ENCODE measurements around the gene C6orf52.
A peak's percentile ranks its signal among the peaks of the same experiment; 100 is the strongest.

Gene C6orf52

GRCh38 chr6:10659699-10660348 lies 34.6 kb downstream of the C6orf52 start:
- no peak for FAIRE-seq
- no peak for DNase-seq (ENCODE audit: extremely low spot score, insufficient read length, low read depth)

- no peak for DNase-seq (ENCODE audit: extremely low spot score, insufficient read length, low read depth)
- no peak for FAIRE-seq
Measured at GRCh38 chr6:10658910-10659698, 35.3 kb downstream of the C6orf52 start.

GRCh38 chr6:10655508-10656055 lies 38.8 kb downstream of the C6orf52 start:
- peak; percentile 68 for FAIRE-seq

GRCh38 chr6:10644225-10644624 lies 50.2 kb downstream of the C6orf52 start:
- no peak for FAIRE-seq
- DNase-seq (ENCODE audit: extremely low spot score, insufficient read length, low read depth), result no peak

More at GRCh38 chr6:10655508-10656055, 38.8 kb downstream of the C6orf52 start:
- no peak for DNase-seq (ENCODE audit: extremely low spot score, insufficient read length, low read depth)

GRCh38 chr6:10643201-10643651 lies 51.2 kb downstream of the C6orf52 start:
- DNase-seq (ENCODE audit: extremely low spot score, insufficient read length, low read depth) (no peak), FAIRE-seq (peak; percentile 76)

GRCh38 chr6:10641528-10641927 lies 52.9 kb downstream of the C6orf52 start:
- DNase-seq (ENCODE audit: extremely low spot score, insufficient read length, low read depth) (no peak), FAIRE-seq (no peak)

- FAIRE-seq (no peak), DNase-seq (ENCODE audit: extremely low spot score, insufficient read length, low read depth) (no peak)
Measured at GRCh38 chr6:10640412-10640811, 54.0 kb downstream of the C6orf52 start.

GRCh38 chr6:10633216-10633615 lies 61.2 kb downstream of the C6orf52 start:
- DNase-seq (ENCODE audit: extremely low spot score, insufficient read length, low read depth), result peak; percentile 20

GRCh38 chr6:10630178-10630577 lies 64.2 kb downstream of the C6orf52 start:
- DNase-seq (ENCODE audit: extremely low spot score, insufficient read length, low read depth), result no peak
- FAIRE-seq, result no peak

More at GRCh38 chr6:10633216-10633615, 61.2 kb downstream of the C6orf52 start:
- FAIRE-seq, result peak; percentile 74

GRCh38 chr6:10627800-10628199 lies 66.6 kb downstream of the C6orf52 start:
- FAIRE-seq (no peak), DNase-seq (ENCODE audit: extremely low spot score, insufficient read length, low read depth) (no peak)

GRCh38 chr6:10626154-10626741 lies 68.2 kb downstream of the C6orf52 start:
- FAIRE-seq (no peak), DNase-seq (ENCODE audit: extremely low spot score, insufficient read length, low read depth) (no peak)

- FAIRE-seq (no peak), DNase-seq (ENCODE audit: extremely low spot score, insufficient read length, low read depth) (no peak)
Measured at GRCh38 chr6:10624836-10625235, 69.6 kb downstream of the C6orf52 start.

GRCh38 chr6:10621847-10622246 lies 72.6 kb downstream of the C6orf52 start:
- FAIRE-seq, result no peak

More at GRCh38 chr6:10621847-10622246, 72.6 kb downstream of the C6orf52 start:
- no peak for DNase-seq (ENCODE audit: extremely low spot score, insufficient read length, low read depth)
